GM10266 (cell line): ENCODE data around the gene SLC4A9.

ENCODE experiments used
- DNase-seq: peaks from one replicate; pipeline ENCODE4 v3.0.0; 2012; ENCODE audit errors: extremely low spot score
- CTCF ChIP-seq: IDR thresholded peaks from 2 replicates; pipeline ENCODE4 v1.5.1; 2012; ENCODE audit warnings: mild to moderate bottlenecking, low read depth; ENCODE audit not compliant: control insufficient read depth, insufficient read depth; ENCODE audit errors: missing control alignments

Gene SLC4A9

DNA sequence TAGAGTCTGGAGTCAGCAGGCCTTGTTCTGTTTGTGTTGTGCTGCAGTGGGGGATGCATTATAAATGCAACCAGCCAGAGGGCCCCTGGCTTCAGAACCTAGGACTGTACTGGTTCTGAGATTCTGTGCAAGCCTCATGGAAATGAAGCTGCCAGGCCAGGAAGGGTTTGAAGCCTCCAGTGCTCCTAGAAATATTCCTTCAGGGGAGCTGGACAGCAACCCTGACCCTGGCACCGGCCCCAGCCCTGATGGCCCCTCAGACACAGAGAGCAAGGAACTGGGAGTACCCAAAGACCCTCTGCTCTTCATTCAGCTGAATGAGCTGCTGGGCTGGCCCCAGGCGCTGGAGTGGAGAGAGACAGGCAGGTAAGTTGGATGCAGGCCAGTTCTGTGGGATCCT, at the start of gene SLC4A9:
Gene SLC4A9 (plus strand): TSS at position 94 of the 400 bp plus-strand sequence. CDS start 43 bp downstream, at position 137.
- DNase-seq, result no peak
- TF ChIP-seq CTCF, result no peak

- TF ChIP-seq CTCF, result no peak
- no peak for DNase-seq
Measured at GRCh38 chr5:140310434-140310833, 49.6 kb upstream of the SLC4A9 start.

- DNase-seq, result no peak
- no peak for TF ChIP-seq CTCF
Measured at GRCh38 chr5:140311011-140311467, 49.0 kb upstream of the SLC4A9 start.

- DNase-seq, result no peak
- no peak for TF ChIP-seq CTCF
Measured at GRCh38 chr5:140312067-140312790, 47.8 kb upstream of the SLC4A9 start.

GRCh38 chr5:140312791-140313189, 47.2 kb upstream of the SLC4A9 start:
- DNase-seq, result no peak

DNA sequence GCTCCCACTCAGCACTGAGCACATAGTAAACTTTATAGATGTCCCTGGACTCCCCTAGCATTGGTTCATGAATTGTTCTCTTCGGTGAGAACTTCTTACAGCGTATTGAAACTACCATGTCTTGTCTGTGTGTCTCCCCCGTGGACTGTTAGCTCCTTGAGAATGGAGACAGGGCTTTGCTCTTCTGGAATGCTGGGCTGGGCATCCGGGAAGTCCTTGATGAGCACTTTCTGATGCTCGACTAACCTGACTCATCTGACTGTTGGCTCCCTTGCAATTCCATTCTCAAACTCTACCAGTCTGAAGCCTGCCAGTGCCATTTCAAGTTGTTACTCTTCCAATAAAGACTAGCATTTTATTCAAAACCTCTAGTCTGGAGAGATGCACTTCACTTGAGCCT, 42.1 kb upstream of the SLC4A9 start:
- no peak for DNase-seq
- TF ChIP-seq CTCF, result no peak

More at GRCh38 chr5:140312791-140313189, 47.2 kb upstream of the SLC4A9 start:
- TF ChIP-seq CTCF, result no peak

DNA sequence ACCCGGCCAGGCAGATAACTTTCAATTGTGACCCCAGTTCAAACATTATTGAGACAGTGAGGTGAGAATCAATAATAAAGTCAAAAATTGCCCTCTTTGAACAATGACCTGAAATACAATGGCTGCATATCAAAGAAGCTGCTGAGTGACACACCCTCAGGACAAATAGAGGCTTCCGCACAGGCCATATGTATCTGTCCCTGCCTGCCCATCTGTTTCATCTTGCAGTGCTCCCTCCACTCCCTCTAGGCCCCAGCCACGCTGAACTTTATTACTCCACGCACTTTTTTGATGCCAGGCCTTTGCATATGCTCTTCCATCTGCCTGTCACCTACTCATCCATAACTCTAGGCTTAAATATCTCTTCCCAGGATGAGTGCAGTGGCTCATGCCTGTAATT, 41.2 kb upstream of the SLC4A9 start:
- DNase-seq, result no peak
- no peak for TF ChIP-seq CTCF
